ENCODE data around the gene PCP4L1.

Gene PCP4L1

DNA sequence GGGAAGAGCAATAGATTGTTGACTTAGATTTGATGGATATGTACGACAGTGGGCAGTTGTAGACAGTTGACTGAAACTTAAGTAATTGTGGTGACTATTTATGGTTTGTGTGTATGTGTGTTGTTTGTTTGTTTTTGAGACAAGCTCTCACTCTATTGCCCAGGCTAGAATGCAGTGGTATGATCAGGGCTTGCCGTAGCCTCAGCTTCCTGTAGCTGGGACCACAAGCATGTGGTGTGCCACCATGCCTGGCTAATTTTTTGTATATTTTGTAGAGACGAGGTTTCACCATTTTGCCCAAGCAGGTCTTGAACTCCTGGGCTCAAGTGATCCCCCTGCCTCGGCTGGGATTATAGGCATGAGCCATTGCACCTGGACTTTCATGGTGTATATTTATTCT is 65.5 kb downstream of the PCP4L1 start:
- peak; percentile 33 for DNase-seq

DNA sequence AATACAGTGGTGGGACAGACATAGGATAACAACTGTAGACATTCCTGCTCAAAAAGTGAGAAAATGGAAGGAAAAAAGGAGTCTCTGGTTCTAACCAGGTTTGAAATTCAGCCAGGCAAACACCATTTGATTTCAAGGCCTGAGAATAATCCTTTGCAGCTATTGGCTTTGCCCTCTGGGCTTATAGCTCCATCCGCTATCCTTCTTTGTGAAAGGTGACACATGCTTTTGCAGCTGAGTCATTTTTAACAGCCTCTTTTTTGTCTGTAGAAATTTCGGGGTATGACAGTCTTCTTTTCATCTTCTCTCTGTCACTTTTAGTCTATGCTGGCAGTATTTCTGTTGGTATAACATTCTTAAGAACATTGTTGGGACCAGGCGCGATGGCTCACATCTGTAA is 71.8 kb downstream of the PCP4L1 start:
- DNase-seq = no peak

DNA sequence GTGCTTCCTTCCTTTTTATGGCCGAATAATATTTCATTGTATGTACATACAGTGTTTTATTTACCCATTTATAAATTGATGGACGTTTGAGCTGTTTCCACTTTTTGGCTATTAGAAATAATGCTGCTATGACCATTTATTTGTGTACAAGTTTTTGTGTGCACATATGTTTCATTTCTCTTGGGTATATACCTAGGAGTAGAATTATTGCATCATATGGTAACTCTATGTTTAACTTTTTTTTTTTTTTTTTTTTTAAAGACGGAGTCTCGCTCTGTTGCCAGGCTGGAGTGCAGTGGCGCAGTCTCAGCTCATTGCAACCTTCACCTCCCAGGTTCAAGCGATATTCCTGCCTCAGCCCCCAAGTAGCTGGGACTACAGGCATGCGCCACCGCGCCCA is 74.6 kb downstream of the PCP4L1 start:
- no peak for DNase-seq
